Measurements from ENCODE around the gene NTM.
"Not testable (repeated sequence)": the region's sequence is repeated elsewhere in the genome, so short reads cannot be mapped to it uniquely, and the experiment has no call there.

Gene NTM

GRCh38 chr11:132069593-132069992, 699.2 kb downstream of the NTM start:
- not testable (repeated sequence) for DNase-seq

- DNase-seq: not testable (repeated sequence)
Measured at GRCh38 chr11:132070907-132071306, 700.5 kb downstream of the NTM start.

- DNase-seq: no peak
Measured at GRCh38 chr11:132072044-132072857, 701.8 kb downstream of the NTM start.

GRCh38 chr11:132072858-132073211, 702.4 kb downstream of the NTM start:
- no peak for DNase-seq

- no peak for DNase-seq
Measured at GRCh38 chr11:132073787-132074186, 703.4 kb downstream of the NTM start.

GRCh38 chr11:132075447-132075846, 705.0 kb downstream of the NTM start:
- DNase-seq: no peak

GRCh38 chr11:132077416-132077815, 707.0 kb downstream of the NTM start:
- DNase-seq: no peak

- no peak for DNase-seq
Measured at GRCh38 chr11:132078264-132079076, 708.1 kb downstream of the NTM start.

- DNase-seq: no peak
Measured at GRCh38 chr11:132080127-132080526, 709.7 kb downstream of the NTM start.

- DNase-seq: no peak
Measured at GRCh38 chr11:132082566-132082965, 712.2 kb downstream of the NTM start.

GRCh38 chr11:132084433-132084832, 714.0 kb downstream of the NTM start:
- DNase-seq: no peak

GRCh38 chr11:132087148-132087547, 716.7 kb downstream of the NTM start:
- DNase-seq: no peak

GRCh38 chr11:132088551-132088950, 718.1 kb downstream of the NTM start:
- peak; percentile 22 for DNase-seq

- no peak for DNase-seq
Measured at GRCh38 chr11:132093536-132094259, 723.3 kb downstream of the NTM start.

GRCh38 chr11:132094598-132094997, 724.2 kb downstream of the NTM start:
- DNase-seq: no peak

GRCh38 chr11:132095230-132096131, 725.1 kb downstream of the NTM start:
- DNase-seq: no peak

GRCh38 chr11:132096132-132096825, 725.9 kb downstream of the NTM start:
- no peak for DNase-seq

- no peak for DNase-seq
Measured at GRCh38 chr11:132099692-132100091, 729.3 kb downstream of the NTM start.

GRCh38 chr11:132100583-132100982, 730.2 kb downstream of the NTM start:
- DNase-seq: no peak

- DNase-seq: no peak
Measured at GRCh38 chr11:132101881-132102280, 731.5 kb downstream of the NTM start.

- DNase-seq: no peak
Measured at GRCh38 chr11:132103021-132103420, 732.6 kb downstream of the NTM start.
